Body of pancreas (tissue), 4 donors: ENCODE data around the gene CAPN5. TPM values are rescaled to one million over a fixed set of nuclear protein-coding genes. Genes with fewer than 3 reads are reported as not detected.

Experiments
- ATAC-seq: fragments of 150-250 bp; one replicate; pipeline ENCODE4 v1.9.1; 2016
- DNase-seq, 4 donors: peaks; one replicate each; pipeline ENCODE4 v3.0.0-alpha.2; 2019
- H3K27ac ChIP-seq, 4 donors: fragments of 200-600 bp; sonication (generic); 1 replicate in 3 of 4; 2 replicates in 1 of 4; pipeline versions ENCODE4 v1.5.1 to v1.6.1; 2016 to 2019; ENCODE audit warnings: mild to moderate bottlenecking in 1 of 4, mixed read lengths in 1 of 4, moderate library complexity in 1 of 4
- H3K27me3 ChIP-seq, 2 donors: fragments of 200-600 bp; sonication (generic); one replicate each; pipeline ENCODE4 v1.6.0; 2016; ENCODE audit warnings: mild to moderate bottlenecking in 1 of 2
- H3K36me3 ChIP-seq, 2 donors: fragments of 200-600 bp; sonication (generic); replicated peaks in 1 of 2; 2 replicates each; pipeline ENCODE4 v1.5.1; 2016; ENCODE audit warnings: low read depth in 2 of 2; ENCODE audit not compliant: insufficient read depth in 1 of 2
- H3K4me1 ChIP-seq: fragments of 200-600 bp; sonication (generic); one replicate; pipeline ENCODE4 v1.6.0; 2016
- H3K4me3 ChIP-seq, 2 donors: fragments of 200-600 bp; sonication (generic); 1 replicate in 1 of 2; 2 replicates in 1 of 2; pipeline ENCODE4 v1.5.1; 2016 to 2019
- H3K9me3 ChIP-seq, 3 donors: fragments of 200-600 bp; sonication (generic); 1 replicate in 2 of 3; 2 replicates in 1 of 3; pipeline ENCODE4 v1.5.1; 2016
- CTCF ChIP-seq, 7 experiments: fragments of 450-650 bp in 4 of 7; fragments of 200-600 bp in 3 of 7; sonication (generic) in 3 of 7; IDR thresholded peaks; one replicate each; pipeline ENCODE4 v1.5.1; 2016 to 2019; ENCODE audit warnings: antibody characterized with exemption in 7 of 7
- POLR2A ChIP-seq, 3 donors: fragments of 450-650 bp; IDR thresholded peaks; one replicate each; pipeline ENCODE4 v1.6.1; 2016; ENCODE audit warnings: antibody characterized with exemption in 3 of 3, mild to moderate bottlenecking in 2 of 3
- WGBS, 2 donors: methylation state at CpG; one replicate each; pipeline ENCODE4 v1.1.5; 2017; 5-methylcytosine and 5-hydroxymethylcytosine counted together
- intact Hi-C: fragments of 100-400 bp; cut with DNase I; formaldehyde crosslinking; loops from one replicate; pipeline ENCODE4 v1.15.1; 2023
- total RNA-seq, 2 donors: library from RNA; depleted of rRNA; stranded (reverse); fragments of >200 nt; gene quantifications; one replicate each; pipeline ENCODE4 v1.1.0, GENCODE V29; 2016

Gene CAPN5
- total RNA-seq, 2 donors from 2014 or later = 7.8 to 13.8 TPM

DNA sequence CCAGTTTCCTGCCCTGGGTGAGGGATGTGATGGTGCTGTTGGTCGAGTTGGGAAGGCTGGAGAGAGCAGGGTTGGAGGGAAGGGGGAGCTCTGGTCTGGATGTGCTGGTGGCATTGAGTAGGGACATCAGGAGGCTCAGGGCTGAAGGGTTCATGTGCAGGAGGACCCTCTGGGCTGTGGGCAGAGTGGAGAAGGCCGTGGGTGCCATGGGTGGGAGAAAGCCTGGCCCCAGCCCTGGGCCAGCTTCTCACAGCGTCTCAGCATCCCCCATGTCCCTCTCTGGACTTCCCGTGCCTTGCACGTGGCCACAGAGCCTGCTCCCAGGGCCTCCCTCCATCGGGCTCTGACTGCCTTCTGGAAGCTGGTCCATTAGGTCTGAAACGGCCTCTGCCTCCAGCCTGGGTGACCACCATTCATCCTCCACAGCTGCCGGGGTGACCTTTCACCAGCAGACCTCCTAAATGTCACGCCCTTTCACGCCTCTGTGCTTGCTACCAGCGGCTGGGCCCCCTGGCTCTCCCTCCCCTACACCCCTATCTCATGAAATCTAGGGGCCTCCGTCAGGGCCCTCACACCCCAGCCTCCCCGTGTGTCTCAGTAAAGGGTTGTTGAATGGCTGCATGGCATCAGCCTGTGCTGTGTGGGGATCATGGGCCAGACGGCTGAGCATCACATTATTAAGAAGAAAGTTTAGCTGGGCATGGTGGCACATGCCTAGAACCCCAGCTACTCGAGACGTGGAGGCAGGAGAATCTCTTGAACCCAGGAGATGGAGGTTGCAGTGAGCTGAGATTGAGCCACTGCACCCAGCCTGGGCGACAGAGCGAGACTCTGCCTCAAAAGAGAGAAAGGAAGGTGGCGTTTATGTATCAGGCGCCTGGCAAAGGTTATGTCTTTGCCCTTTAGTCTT, 86.8 kb downstream of the CAPN5 start:
- no peak for TF ChIP-seq POLR2A (IDR thresholded peaks at IDR 0.05)
- TF ChIP-seq CTCF (IDR thresholded peaks at IDR 0.05) = no peak
- Histone ChIP-seq H3K27me3 (no peaks in the 10 kb centered on the region), H3K36me3 (no peaks in the 10 kb centered on the region), H3K4me3 (no peak overlapping the region), H3K4me1 (no peaks in the 10 kb centered on the region), H3K9me3 (no peaks in the 10 kb centered on the region), H3K27ac (no peak overlapping the region)
- intact Hi-C loops = no loop called here
- WGBS, 2 donors = 80% methylated on average over 17 to 20 of the region's 20 CpGs
- no peak for DNase-seq
- no peak for ATAC-seq

- intact Hi-C loops = no loop called here
- WGBS, 2 donors = 61 to 78% methylated on average over 4 to 9 of the region's 10 CpGs
- TF ChIP-seq POLR2A (IDR thresholded peaks at IDR 0.05) = no peak
- TF ChIP-seq CTCF (IDR thresholded peaks at IDR 0.05) = no peak
- peak in 2 of 4 donors; percentile 41 to 43 for DNase-seq
- Histone ChIP-seq H3K27me3 (no peaks in the 10 kb centered on the region), H3K4me1 (no peaks in the 10 kb centered on the region), H3K27ac (no peak overlapping the region), H3K36me3 (no peaks in the 10 kb centered on the region), H3K9me3 (no peaks in the 10 kb centered on the region), H3K4me3 (no peak overlapping the region)
- ATAC-seq = no peak
Measured at GRCh38 chr11:77154381-77155081, 87.8 kb downstream of the CAPN5 start.

- ATAC-seq = no peak
Measured at GRCh38 chr11:77155082-77155475, 88.3 kb downstream of the CAPN5 start.

DNA sequence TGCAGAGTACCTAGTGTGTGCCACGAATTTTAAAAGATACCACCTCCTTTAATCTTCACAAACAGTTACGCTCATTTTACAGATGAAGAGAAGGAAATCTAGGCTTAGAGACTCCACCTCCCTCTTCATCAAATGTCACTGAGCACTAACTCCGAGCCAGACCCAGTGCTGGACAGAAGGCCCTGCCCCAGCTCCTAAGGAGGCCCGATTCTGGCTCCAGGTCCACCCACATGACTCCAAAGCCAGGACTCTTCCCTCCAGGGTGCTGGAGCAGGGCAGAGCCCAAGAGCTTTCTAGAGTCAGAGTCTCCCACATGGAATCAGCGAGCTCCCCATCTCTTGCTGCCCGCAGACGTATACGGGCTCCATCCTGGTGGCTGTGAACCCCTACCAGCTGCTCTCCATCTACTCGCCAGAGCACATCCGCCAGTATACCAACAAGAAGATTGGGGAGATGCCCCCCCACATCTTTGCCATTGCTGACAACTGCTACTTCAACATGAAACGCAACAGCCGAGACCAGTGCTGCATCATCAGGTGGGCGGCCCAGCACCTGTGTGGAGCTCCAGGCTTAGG, 88.9 kb downstream of the CAPN5 start:
- intact Hi-C loops = no loop called here
- DNase-seq (no peak), ATAC-seq (no peak)
- Histone ChIP-seq H3K9me3 (no peaks in the 10 kb centered on the region), H3K36me3 (no peaks in the 10 kb centered on the region), H3K27me3 (no peaks in the 10 kb centered on the region), H3K4me3 (no peak overlapping the region), H3K27ac (no peak overlapping the region), H3K4me1 (no peaks in the 10 kb centered on the region)
- 82 to 85% methylated on average over 13 of the region's 13 CpGs for WGBS, 2 donors
- TF ChIP-seq CTCF (IDR thresholded peaks at IDR 0.05) (no peak), POLR2A (IDR thresholded peaks at IDR 0.05) (no peak)

More at GRCh38 chr11:77155082-77155475, 88.3 kb downstream of the CAPN5 start:
- DNase-seq = no peak
- H3K4me1 ChIP-seq = no peaks in the 10 kb centered on the region
- H3K9me3 ChIP-seq = no peaks in the 10 kb centered on the region
- H3K36me3 ChIP-seq = no peaks in the 10 kb centered on the region
- H3K27ac ChIP-seq = no peak overlapping the region
- intact Hi-C loops = no loop called here
- TF ChIP-seq POLR2A (IDR thresholded peaks at IDR 0.05) (no peak), CTCF (IDR thresholded peaks at IDR 0.05) (no peak)
- no peak overlapping the region for H3K4me3 ChIP-seq
- no peaks in the 10 kb centered on the region for H3K27me3 ChIP-seq
- 91 to 92% methylated on average over 1 to 4 of the region's 4 CpGs for WGBS, 2 donors
